ENCODE results near the gene WNT8A.

Gene WNT8A

DNA sequence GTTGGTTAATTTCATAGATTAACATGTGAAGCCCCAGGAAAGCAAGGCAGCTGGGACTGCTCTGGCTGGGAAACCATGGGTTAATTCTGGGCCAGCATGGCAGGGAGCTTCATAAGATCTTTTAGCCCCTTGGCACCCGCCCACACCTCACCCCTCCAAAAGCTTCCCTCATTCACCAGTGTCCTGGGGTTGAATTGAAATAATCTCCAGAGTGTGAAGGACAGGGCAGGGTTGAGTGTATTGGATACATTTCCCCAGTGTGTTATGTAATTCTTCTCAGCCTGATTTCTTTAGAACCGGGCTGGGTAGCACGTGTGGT is 19.4 kb downstream of the WNT8A start:
- H3K4me1 ChIP-seq (ENCODE audit: insufficient read depth, insufficient read length): no peaks in the 10 kb centered on the region
- H3K9ac ChIP-seq (ENCODE audit: insufficient read length, low read depth): no peak overlapping the region
- no peaks in the 10 kb centered on the region for H3K36me3 ChIP-seq (ENCODE audit: insufficient read depth, insufficient read length, low read length)
- H3K27me3 ChIP-seq (ENCODE audit: insufficient read depth, insufficient read length): no peaks in the 10 kb centered on the region
- H3K4me3 ChIP-seq (ENCODE audit: insufficient read length, low read depth): no peak overlapping the region
- TF ChIP-seq SUZ12 (IDR thresholded peaks at IDR 0.05; ENCODE audit: extremely low read depth, insufficient read depth, insufficient read length): no peak
- TF ChIP-seq ZNF274 (IDR thresholded peaks at IDR 0.05; ENCODE audit: low read depth, low read length): no peak
- no peak for TF ChIP-seq YY1 (IDR thresholded peaks at IDR 0.05; ENCODE audit: insufficient read depth, insufficient read length)
- no peaks in the 10 kb centered on the region for H3K9me3 ChIP-seq (ENCODE audit: insufficient read depth, low read length)
- no peak for DNase-seq (ENCODE audit: low read depth, low spot score)

DNA sequence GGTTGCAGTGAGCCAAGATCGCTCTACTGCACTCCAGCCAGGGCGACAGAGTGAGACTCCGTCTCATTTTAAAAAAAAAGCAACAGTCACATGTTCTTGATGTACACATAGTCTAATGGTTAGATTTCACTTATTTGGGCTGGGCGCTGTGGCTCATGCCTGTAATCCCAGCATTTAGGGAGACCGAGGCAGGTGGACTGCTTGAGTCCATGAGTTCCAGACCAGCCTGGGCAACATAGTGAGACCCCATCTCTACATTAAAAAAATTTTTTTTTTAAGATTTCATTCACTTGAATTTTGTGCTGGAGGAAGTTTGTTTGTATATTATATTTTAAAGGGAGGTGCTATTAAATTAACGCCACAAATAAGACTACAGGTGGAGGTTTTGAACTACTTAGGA is 21.9 kb downstream of the WNT8A start:
- Histone ChIP-seq H3K27me3 (ENCODE audit: insufficient read depth, insufficient read length) (no peaks in the 10 kb centered on the region), H3K36me3 (ENCODE audit: insufficient read depth, insufficient read length, low read length) (no peaks in the 10 kb centered on the region), H3K9ac (ENCODE audit: insufficient read length, low read depth) (no peak overlapping the region), H3K9me3 (ENCODE audit: insufficient read depth, low read length) (no peaks in the 10 kb centered on the region), H3K4me1 (ENCODE audit: insufficient read depth, insufficient read length) (no peaks in the 10 kb centered on the region), H3K4me3 (ENCODE audit: insufficient read length, low read depth) (no peak overlapping the region)
- DNase-seq (ENCODE audit: low read depth, low spot score): no peak
- TF ChIP-seq SUZ12 (IDR thresholded peaks at IDR 0.05; ENCODE audit: extremely low read depth, insufficient read depth, insufficient read length): no peak
- TF ChIP-seq YY1 (IDR thresholded peaks at IDR 0.05; ENCODE audit: insufficient read depth, insufficient read length): no peak
- no peak for TF ChIP-seq ZNF274 (IDR thresholded peaks at IDR 0.05; ENCODE audit: low read depth, low read length)

DNA sequence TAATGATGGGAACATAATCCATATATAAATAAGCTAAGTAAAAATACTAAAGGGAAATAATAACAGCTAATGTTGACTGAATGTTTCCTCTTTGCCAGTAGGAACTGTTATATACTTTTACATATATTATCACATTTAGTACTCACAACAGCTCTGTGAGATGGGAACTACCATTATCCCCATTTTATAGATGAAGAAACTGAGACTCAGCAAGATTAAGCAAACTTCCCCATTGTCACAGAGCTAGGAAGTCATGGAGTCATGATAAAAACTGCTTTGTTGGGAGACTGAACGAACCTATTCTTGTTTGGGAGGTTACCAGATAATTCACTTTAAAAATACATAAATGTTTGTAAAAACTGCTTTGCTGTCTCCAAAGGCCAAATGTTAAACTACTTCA is 23.4 kb downstream of the WNT8A start:
- no peak for DNase-seq (ENCODE audit: low read depth, low spot score)
- Histone ChIP-seq H3K4me1 (ENCODE audit: insufficient read depth, insufficient read length) (no peaks in the 10 kb centered on the region), H3K36me3 (ENCODE audit: insufficient read depth, insufficient read length, low read length) (no peaks in the 10 kb centered on the region), H3K9ac (ENCODE audit: insufficient read length, low read depth) (no peak overlapping the region), H3K4me3 (ENCODE audit: insufficient read length, low read depth) (no peak overlapping the region), H3K27me3 (ENCODE audit: insufficient read depth, insufficient read length) (no peaks in the 10 kb centered on the region), H3K9me3 (ENCODE audit: insufficient read depth, low read length) (no peaks in the 10 kb centered on the region)
- TF ChIP-seq ZNF274 (IDR thresholded peaks at IDR 0.05; ENCODE audit: low read depth, low read length) (no peak), SUZ12 (IDR thresholded peaks at IDR 0.05; ENCODE audit: extremely low read depth, insufficient read depth, insufficient read length) (no peak), YY1 (IDR thresholded peaks at IDR 0.05; ENCODE audit: insufficient read depth, insufficient read length) (no peak)

DNA sequence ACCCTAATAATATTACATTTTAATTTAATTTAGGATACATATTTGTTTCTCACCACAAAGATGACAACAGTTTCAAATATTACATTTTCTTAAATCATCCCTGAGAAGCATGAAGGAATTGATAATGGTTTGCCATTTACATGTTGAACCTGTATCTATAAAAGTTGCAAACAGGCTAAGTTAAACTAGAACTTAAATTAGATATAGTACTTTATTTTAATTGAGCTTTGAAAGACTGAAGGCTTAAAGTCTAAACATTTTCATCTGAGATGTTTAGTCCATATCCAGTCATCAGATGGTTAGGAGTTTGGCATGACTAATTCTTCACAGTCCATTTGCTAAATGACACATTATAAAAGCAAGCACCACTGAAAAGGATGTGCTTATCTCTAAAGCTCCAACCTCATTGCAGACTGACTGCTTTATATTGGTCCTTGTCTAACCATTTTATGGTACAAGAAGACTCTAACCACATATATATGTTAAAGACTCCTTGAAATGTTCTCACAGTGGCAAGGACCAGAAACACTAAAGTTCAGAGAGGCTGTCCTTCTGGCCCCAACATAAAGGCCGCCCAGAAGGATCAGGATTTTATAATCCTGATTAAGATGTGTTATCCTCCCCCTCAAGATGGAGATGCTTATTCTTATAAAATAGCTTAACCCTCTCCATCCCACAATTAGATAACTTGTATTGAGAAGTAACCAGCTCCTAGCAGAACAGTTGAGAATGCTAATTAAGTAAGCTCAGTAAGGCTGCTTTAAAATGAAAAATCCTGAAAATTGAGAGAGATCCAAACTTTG is 25.8 kb downstream of the WNT8A start:
- H3K36me3 ChIP-seq (ENCODE audit: insufficient read depth, insufficient read length, low read length): no peaks in the 10 kb centered on the region
- no peak overlapping the region for H3K9ac ChIP-seq (ENCODE audit: insufficient read length, low read depth)
- H3K4me3 ChIP-seq (ENCODE audit: insufficient read length, low read depth): no peak overlapping the region
- no peak for DNase-seq (ENCODE audit: low read depth, low spot score)
- no peaks in the 10 kb centered on the region for H3K9me3 ChIP-seq (ENCODE audit: insufficient read depth, low read length)
- no peaks in the 10 kb centered on the region for H3K27me3 ChIP-seq (ENCODE audit: insufficient read depth, insufficient read length)
- no peaks in the 10 kb centered on the region for H3K4me1 ChIP-seq (ENCODE audit: insufficient read depth, insufficient read length)
- TF ChIP-seq SUZ12 (IDR thresholded peaks at IDR 0.05; ENCODE audit: extremely low read depth, insufficient read depth, insufficient read length) (no peak), YY1 (IDR thresholded peaks at IDR 0.05; ENCODE audit: insufficient read depth, insufficient read length) (no peak)

DNA sequence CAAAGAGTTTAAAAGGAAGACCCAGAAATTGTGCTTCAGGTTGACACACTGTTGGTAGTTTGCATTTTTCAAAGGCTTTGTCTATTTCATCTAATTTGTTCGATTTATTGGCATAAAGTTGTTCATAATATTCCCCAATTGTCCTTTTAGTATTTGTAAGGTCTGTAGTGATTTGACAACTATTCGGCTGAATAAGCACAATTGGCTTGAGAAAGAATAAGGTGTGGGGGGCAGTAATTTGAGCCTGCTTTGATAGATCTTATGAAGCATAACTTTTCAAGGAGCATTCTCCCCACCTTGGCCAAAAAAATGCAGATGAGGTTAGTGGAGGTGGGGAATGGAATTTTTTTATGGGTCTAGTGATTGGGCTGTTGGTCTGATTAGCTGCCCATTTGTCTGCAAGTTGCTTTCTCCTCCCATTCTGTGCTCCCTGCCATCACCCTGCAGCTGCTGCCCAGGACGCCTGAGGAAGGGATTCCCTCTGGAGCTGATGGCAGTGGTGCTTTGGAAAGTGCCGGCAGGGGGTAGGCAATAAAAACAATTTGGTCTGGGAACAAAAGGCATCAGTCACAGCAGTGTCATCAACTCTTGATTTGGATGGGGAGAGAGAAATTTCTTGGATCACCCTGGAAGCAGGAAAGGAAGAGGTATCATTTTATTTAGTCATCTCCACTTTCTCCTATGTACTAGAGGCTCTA is 26.6 kb downstream of the WNT8A start:
- TF ChIP-seq YY1 (IDR thresholded peaks at IDR 0.05; ENCODE audit: insufficient read depth, insufficient read length) (no peak), ZNF274 (IDR thresholded peaks at IDR 0.05; ENCODE audit: low read depth, low read length) (no peak), SUZ12 (IDR thresholded peaks at IDR 0.05; ENCODE audit: extremely low read depth, insufficient read depth, insufficient read length) (no peak)
- Histone ChIP-seq H3K4me1 (ENCODE audit: insufficient read depth, insufficient read length) (no peaks in the 10 kb centered on the region), H3K9ac (ENCODE audit: insufficient read length, low read depth) (no peak overlapping the region), H3K27me3 (ENCODE audit: insufficient read depth, insufficient read length) (no peaks in the 10 kb centered on the region), H3K9me3 (ENCODE audit: insufficient read depth, low read length) (no peaks in the 10 kb centered on the region), H3K36me3 (ENCODE audit: insufficient read depth, insufficient read length, low read length) (no peaks in the 10 kb centered on the region), H3K4me3 (ENCODE audit: insufficient read length, low read depth) (no peak overlapping the region)
- no peak for DNase-seq (ENCODE audit: low read depth, low spot score)

DNA sequence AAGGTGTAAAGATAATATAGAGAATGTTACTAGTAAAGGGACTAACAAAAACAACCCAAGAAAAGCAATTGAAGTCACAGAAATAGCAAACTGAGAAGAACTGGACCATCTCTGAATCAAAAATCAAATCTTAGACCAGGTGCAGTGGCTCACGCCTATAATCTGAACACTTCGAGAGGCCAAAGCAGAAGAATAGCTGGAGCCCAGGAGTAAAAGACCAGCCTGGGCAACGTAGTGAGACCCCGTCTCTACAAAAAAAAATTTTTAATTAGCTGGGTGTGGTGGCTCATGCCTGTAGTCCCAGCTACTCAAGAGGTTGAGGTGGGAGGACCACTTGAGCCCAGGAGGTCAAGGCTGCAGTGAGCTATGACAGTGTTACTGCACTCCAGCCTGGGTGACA is 27.3 kb downstream of the WNT8A start:
- TF ChIP-seq SUZ12 (IDR thresholded peaks at IDR 0.05; ENCODE audit: extremely low read depth, insufficient read depth, insufficient read length): no peak
- TF ChIP-seq YY1 (IDR thresholded peaks at IDR 0.05; ENCODE audit: insufficient read depth, insufficient read length): no peak
- TF ChIP-seq ZNF274 (IDR thresholded peaks at IDR 0.05; ENCODE audit: low read depth, low read length): no peak
- H3K36me3 ChIP-seq (ENCODE audit: insufficient read depth, insufficient read length, low read length): no peaks in the 10 kb centered on the region
- no peaks in the 10 kb centered on the region for H3K27me3 ChIP-seq (ENCODE audit: insufficient read depth, insufficient read length)
- H3K9me3 ChIP-seq (ENCODE audit: insufficient read depth, low read length): no peaks in the 10 kb centered on the region
- no peak overlapping the region for H3K9ac ChIP-seq (ENCODE audit: insufficient read length, low read depth)
- DNase-seq (ENCODE audit: low read depth, low spot score): no peak
- H3K4me3 ChIP-seq (ENCODE audit: insufficient read length, low read depth): no peak overlapping the region
- H3K4me1 ChIP-seq (ENCODE audit: insufficient read depth, insufficient read length): no peaks in the 10 kb centered on the region

DNA sequence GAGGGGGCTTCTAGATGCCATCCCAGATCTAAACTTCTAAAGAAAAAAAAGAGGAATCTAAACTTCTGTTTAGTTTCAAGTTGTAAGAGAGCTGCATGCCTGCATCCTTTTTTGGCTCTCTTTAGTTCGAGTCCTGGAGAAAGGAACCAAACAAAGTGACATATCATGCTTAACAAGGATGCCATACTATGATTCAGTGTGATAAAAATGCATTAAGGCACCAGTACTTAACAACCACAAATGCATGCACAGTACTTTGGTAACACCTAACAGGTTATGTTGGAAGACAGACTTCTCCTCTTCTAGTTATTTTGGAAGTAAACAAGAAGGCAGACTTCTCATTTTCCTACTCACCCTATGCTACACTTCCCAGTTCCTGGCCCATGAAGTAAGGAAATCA is 28.1 kb downstream of the WNT8A start:
- Histone ChIP-seq H3K4me1 (ENCODE audit: insufficient read depth, insufficient read length) (no peaks in the 10 kb centered on the region), H3K27me3 (ENCODE audit: insufficient read depth, insufficient read length) (no peaks in the 10 kb centered on the region), H3K9me3 (ENCODE audit: insufficient read depth, low read length) (no peaks in the 10 kb centered on the region), H3K4me3 (ENCODE audit: insufficient read length, low read depth) (no peak overlapping the region), H3K9ac (ENCODE audit: insufficient read length, low read depth) (no peak overlapping the region), H3K36me3 (ENCODE audit: insufficient read depth, insufficient read length, low read length) (no peaks in the 10 kb centered on the region)
- TF ChIP-seq SUZ12 (IDR thresholded peaks at IDR 0.05; ENCODE audit: extremely low read depth, insufficient read depth, insufficient read length) (no peak), ZNF274 (IDR thresholded peaks at IDR 0.05; ENCODE audit: low read depth, low read length) (no peak), YY1 (IDR thresholded peaks at IDR 0.05; ENCODE audit: insufficient read depth, insufficient read length) (no peak)
- DNase-seq (ENCODE audit: low read depth, low spot score): no peak

All from NT2/D1 (cell line).